HepG2 (cell line): Measurements from ENCODE around the gene CCDC85C. TPM values are rescaled to one million over a fixed set of nuclear protein-coding genes. Genes with fewer than 3 reads are reported as not detected.

ENCODE experiments used
- BRCA1 ChIP-seq: sonication (generic); formaldehyde crosslinking; IDR thresholded peaks from 2 replicates; pipeline ENCODE4 v1.4.0; 2020; ENCODE audit warnings: missing genetic modification reagents
- BRD4 ChIP-seq: sonication (generic); formaldehyde crosslinking; IDR thresholded peaks from 2 replicates; pipeline ENCODE4 v1.4.0; 2020; ENCODE audit warnings: missing genetic modification reagents
- GABPB1 ChIP-seq: IDR thresholded peaks from 2 replicates; pipeline ENCODE4 v1.6.1; 2016; ENCODE audit warnings: mild to moderate bottlenecking, missing genetic modification reagents, moderate library complexity, missing compliant biosample characterization
- KLF16 ChIP-seq, 2 experiments: sonication (generic) in 1 of 2; formaldehyde crosslinking in 1 of 2; IDR thresholded peaks; 2 replicates each; pipeline versions ENCODE4 v1.6.1 to v1.8.0; 2016 to 2023; ENCODE audit warnings: missing genetic modification reagents in 2 of 2, missing compliant biosample characterization in 1 of 2
- MEF2D ChIP-seq: sonication (generic); formaldehyde crosslinking; IDR thresholded peaks from 2 replicates; pipeline ENCODE4 v1.5.1; 2020; ENCODE audit warnings: mild to moderate bottlenecking, missing genetic modification reagents
- MYC ChIP-seq: sonication (generic); formaldehyde crosslinking; IDR thresholded peaks from 2 replicates; pipeline ENCODE4 v1.9.0; 2021; ENCODE audit warnings: missing genetic modification reagents, borderline replicate concordance
- PCBP2 ChIP-seq: fragments of 200-400 bp; formaldehyde crosslinking; optimal IDR thresholded peaks from 2 replicates; pipeline ENCODE3; 2018; ENCODE audit warnings: low read length, low read depth; ENCODE audit not compliant: poor library complexity, severe bottlenecking
- RBM39 ChIP-seq: fragments of 200-400 bp; formaldehyde crosslinking; IDR thresholded peaks from one replicate; pipeline ENCODE4 v1.6.1; 2018; ENCODE audit warnings: antibody characterized with exemption, mild to moderate bottlenecking, low read depth, low read length; ENCODE audit not compliant: poor library complexity, severe bottlenecking
- SMAD3 ChIP-seq: sonication (generic); formaldehyde crosslinking; IDR thresholded peaks from 2 replicates; pipeline ENCODE4 v1.4.0; 2020; ENCODE audit warnings: missing genetic modification reagents
- SMC3 ChIP-seq: IDR thresholded peaks from 2 replicates; pipeline ENCODE4 v1.6.1; 2011; ENCODE audit warnings: low read length, improper control_type of control experiment
- SOX5 ChIP-seq: IDR thresholded peaks from 2 replicates; pipeline ENCODE4 v1.6.1; 2016; ENCODE audit warnings: borderline replicate concordance
- ZBTB38 ChIP-seq: sonication (generic); formaldehyde crosslinking; IDR thresholded peaks from 2 replicates; pipeline ENCODE4 v1.5.1; 2020; ENCODE audit warnings: mild to moderate bottlenecking, missing genetic modification reagents
- ZFP90 ChIP-seq: sonication (generic); formaldehyde crosslinking; IDR thresholded peaks from 2 replicates; pipeline ENCODE4 v1.8.0; 2022; ENCODE audit warnings: missing genetic modification reagents, mild to moderate bottlenecking, inconsistent platforms, borderline replicate concordance
- ZNF33A ChIP-seq: sonication (generic); formaldehyde crosslinking; IDR thresholded peaks from 2 replicates; pipeline ENCODE4 v1.5.1; 2020; ENCODE audit warnings: missing genetic modification reagents, mild to moderate bottlenecking, moderate library complexity, borderline replicate concordance
- ZNF549 ChIP-seq: sonication (generic); formaldehyde crosslinking; IDR thresholded peaks from 2 replicates; pipeline ENCODE4 v1.5.0; 2020; ENCODE audit warnings: missing genetic modification reagents
- ZNF777 ChIP-seq: sonication (generic); formaldehyde crosslinking; IDR thresholded peaks from 2 replicates; pipeline ENCODE4 v1.4.0; 2020; ENCODE audit warnings: missing genetic modification reagents
- ZSCAN9 ChIP-seq: IDR thresholded peaks from 2 replicates; pipeline ENCODE4 v1.6.1; 2016; ENCODE audit warnings: borderline replicate concordance
- polyA plus RNA-seq, 8 experiments: library from polyadenylated mRNA; depleted of rRNA in 3 of 8; stranded (reverse) in 7 of 8; unstranded in 1 of 8; fragments of >200 nt; fragmentation: Illumina TruSeq in 4 of 8; extraction: Trizol in 4 of 8; gene quantifications; 2 replicates each; pipeline versions ENCODE4 v1.2.1 to v1.2.3, GENCODE V29; 2011 to 2016; ENCODE audit warnings: low read depth in 4 of 8, missing spikeins in 1 of 8, mixed read lengths in 1 of 8; ENCODE audit not compliant: insufficient read depth in 1 of 8
- total RNA-seq, 5 experiments: library from RNA; depleted of rRNA; stranded (reverse); fragments of >200 nt; fragmentation: Illumina TruSeq; extraction: Trizol; gene quantifications; 2 replicates each; pipeline ENCODE4 v1.2.3, GENCODE V29; 2016; ENCODE audit warnings: low read depth in 1 of 5
- TF ChIP-seq, protein P1 (sequence below): sonication (generic); formaldehyde crosslinking; IDR thresholded peaks from 2 replicates; pipeline ENCODE4 v1.4.0; 2020; ENCODE audit warnings: missing genetic modification reagents
- TF ChIP-seq, protein P2 (sequence below): sonication (generic); formaldehyde crosslinking; IDR thresholded peaks from 2 replicates; pipeline ENCODE4 v1.5.1; 2020; ENCODE audit warnings: missing genetic modification reagents, mild to moderate bottlenecking, borderline replicate concordance
- TF ChIP-seq, protein P3 (sequence below): sonication (generic); formaldehyde crosslinking; IDR thresholded peaks from 2 replicates; pipeline ENCODE4 v1.4.0; 2020; ENCODE audit warnings: mild to moderate bottlenecking, missing genetic modification reagents
- TF ChIP-seq, protein P4 (sequence below): sonication (generic); formaldehyde crosslinking; IDR thresholded peaks from 2 replicates; pipeline ENCODE4 v1.5.0; 2020; ENCODE audit warnings: missing genetic modification reagents
- TF ChIP-seq, protein P5 (sequence below): sonication (generic); formaldehyde crosslinking; IDR thresholded peaks from 2 replicates; pipeline ENCODE4 v1.8.1; 2023; ENCODE audit warnings: mild to moderate bottlenecking, missing genetic modification reagents
- TF ChIP-seq, protein P6 (sequence below): fragments of 450-650 bp; IDR thresholded peaks from 2 replicates; pipeline ENCODE4 v1.6.1; 2017; ENCODE audit warnings: mild to moderate bottlenecking
- TF ChIP-seq, protein P7 (sequence below): sonication (generic); formaldehyde crosslinking; IDR thresholded peaks from 2 replicates; pipeline ENCODE4 v1.8.1; 2023; ENCODE audit warnings: missing genetic modification reagents, inconsistent platforms, borderline replicate concordance

The CCDC85C gene
- total and polyA plus RNA-seq, 2 of the 13 experiments (the other 11 are each of a cell fraction or from before 2014, with no cell fraction given), result 18.8 to 43.8 TPM

DNA sequence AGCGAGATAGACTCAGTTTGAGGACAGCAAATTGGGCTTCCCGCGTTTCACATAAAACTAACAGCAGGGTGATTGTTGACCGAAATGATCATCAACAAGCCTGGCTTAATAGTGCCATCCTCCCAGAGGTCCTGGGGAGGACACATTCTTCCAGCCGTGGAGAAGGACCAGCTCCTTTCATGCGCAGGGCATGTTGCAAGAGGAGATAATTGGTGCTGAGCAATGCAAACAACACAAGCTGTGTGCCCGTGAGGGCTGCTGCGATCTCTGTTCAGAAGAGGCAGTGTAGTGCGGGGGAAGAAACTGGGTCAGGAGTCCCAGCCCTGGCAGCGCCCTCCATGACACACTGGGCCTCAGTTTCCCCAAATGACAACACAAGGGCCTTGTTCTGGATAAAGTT, 54.3 kb downstream of the CCDC85C start (continued):
- TF ChIP-seq ZBTB38 (CRISPR knock-in tag), result no peak
- no peak for TF ChIP-seq ZSCAN9 (CRISPR knock-in tag)
- peak in 1 of 2 experiments; percentile 55; a peak in 1 of 4 replicates for TF ChIP-seq KLF16 (CRISPR knock-in tag; IDR thresholded peaks at IDR 0.05)
- TF ChIP-seq, protein P1, sequence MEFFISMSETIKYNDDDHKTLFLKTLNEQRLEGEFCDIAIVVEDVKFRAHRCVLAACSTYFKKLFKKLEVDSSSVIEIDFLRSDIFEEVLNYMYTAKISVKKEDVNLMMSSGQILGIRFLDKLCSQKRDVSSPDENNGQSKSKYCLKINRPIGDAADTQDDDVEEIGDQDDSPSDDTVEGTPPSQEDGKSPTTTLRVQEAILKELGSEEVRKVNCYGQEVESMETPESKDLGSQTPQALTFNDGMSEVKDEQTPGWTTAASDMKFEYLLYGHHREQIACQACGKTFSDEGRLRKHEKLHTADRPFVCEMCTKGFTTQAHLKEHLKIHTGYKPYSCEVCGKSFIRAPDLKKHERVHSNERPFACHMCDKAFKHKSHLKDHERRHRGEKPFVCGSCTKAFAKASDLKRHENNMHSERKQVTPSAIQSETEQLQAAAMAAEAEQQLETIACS (CRISPR knock-in tag), result no peak
- TF ChIP-seq MYC (CRISPR knock-in tag), result no peak
- TF ChIP-seq, protein P2, sequence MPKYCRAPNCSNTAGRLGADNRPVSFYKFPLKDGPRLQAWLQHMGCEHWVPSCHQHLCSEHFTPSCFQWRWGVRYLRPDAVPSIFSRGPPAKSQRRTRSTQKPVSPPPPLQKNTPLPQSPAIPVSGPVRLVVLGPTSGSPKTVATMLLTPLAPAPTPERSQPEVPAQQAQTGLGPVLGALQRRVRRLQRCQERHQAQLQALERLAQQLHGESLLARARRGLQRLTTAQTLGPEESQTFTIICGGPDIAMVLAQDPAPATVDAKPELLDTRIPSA (CRISPR knock-in tag), result no peak
- TF ChIP-seq, protein P3, sequence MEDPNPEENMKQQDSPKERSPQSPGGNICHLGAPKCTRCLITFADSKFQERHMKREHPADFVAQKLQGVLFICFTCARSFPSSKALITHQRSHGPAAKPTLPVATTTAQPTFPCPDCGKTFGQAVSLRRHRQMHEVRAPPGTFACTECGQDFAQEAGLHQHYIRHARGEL (CRISPR knock-in tag), result no peak
- TF ChIP-seq ZFP90 (CRISPR knock-in tag), result no peak
- TF ChIP-seq, protein P4, sequence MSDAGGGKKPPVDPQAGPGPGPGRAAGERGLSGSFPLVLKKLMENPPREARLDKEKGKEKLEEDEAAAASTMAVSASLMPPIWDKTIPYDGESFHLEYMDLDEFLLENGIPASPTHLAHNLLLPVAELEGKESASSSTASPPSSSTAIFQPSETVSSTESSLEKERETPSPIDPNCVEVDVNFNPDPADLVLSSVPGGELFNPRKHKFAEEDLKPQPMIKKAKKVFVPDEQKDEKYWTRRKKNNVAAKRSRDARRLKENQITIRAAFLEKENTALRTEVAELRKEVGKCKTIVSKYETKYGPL, result no peak
- TF ChIP-seq ZNF33A (CRISPR knock-in tag), result no peak
- TF ChIP-seq MEF2D, result no peak
- TF ChIP-seq RBM39, result no peak
- no peak for TF ChIP-seq ZNF777 (CRISPR knock-in tag)
- no peak for TF ChIP-seq ZNF549 (CRISPR knock-in tag)
- no peak for TF ChIP-seq PCBP2
- TF ChIP-seq, protein P5, sequence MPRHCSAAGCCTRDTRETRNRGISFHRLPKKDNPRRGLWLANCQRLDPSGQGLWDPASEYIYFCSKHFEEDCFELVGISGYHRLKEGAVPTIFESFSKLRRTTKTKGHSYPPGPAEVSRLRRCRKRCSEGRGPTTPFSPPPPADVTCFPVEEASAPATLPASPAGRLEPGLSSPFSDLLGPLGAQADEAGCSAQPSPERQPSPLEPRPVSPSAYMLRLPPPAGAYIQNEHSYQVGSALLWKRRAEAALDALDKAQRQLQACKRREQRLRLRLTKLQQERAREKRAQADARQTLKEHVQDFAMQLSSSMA (CRISPR knock-in tag), result no peak
- no peak for TF ChIP-seq BRCA1 (CRISPR knock-in tag)
- 0 out of 2 replicates have a peak, but pooled peaks have one; percentile 13 for TF ChIP-seq GABPB1 (CRISPR knock-in tag)
- peak; percentile 43; the same call in 1 of the 2 replicates for TF ChIP-seq SOX5
- 0 out of 2 replicates have a peak, but pooled peaks have one; percentile 26 for TF ChIP-seq SMAD3
- no peak for TF ChIP-seq BRD4 (CRISPR knock-in tag)
- TF ChIP-seq SMC3, result 0 out of 2 replicates have a peak, but pooled peaks have one; percentile 4
- TF ChIP-seq, protein P6, sequence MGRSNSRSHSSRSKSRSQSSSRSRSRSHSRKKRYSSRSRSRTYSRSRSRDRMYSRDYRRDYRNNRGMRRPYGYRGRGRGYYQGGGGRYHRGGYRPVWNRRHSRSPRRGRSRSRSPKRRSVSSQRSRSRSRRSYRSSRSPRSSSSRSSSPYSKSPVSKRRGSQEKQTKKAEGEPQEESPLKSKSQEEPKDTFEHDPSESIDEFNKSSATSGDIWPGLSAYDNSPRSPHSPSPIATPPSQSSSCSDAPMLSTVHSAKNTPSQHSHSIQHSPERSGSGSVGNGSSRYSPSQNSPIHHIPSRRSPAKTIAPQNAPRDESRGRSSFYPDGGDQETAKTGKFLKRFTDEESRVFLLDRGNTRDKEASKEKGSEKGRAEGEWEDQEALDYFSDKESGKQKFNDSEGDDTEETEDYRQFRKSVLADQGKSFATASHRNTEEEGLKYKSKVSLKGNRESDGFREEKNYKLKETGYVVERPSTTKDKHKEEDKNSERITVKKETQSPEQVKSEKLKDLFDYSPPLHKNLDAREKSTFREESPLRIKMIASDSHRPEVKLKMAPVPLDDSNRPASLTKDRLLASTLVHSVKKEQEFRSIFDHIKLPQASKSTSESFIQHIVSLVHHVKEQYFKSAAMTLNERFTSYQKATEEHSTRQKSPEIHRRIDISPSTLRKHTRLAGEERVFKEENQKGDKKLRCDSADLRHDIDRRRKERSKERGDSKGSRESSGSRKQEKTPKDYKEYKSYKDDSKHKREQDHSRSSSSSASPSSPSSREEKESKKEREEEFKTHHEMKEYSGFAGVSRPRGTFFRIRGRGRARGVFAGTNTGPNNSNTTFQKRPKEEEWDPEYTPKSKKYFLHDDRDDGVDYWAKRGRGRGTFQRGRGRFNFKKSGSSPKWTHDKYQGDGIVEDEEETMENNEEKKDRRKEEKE, result no peak
- TF ChIP-seq, protein P7, sequence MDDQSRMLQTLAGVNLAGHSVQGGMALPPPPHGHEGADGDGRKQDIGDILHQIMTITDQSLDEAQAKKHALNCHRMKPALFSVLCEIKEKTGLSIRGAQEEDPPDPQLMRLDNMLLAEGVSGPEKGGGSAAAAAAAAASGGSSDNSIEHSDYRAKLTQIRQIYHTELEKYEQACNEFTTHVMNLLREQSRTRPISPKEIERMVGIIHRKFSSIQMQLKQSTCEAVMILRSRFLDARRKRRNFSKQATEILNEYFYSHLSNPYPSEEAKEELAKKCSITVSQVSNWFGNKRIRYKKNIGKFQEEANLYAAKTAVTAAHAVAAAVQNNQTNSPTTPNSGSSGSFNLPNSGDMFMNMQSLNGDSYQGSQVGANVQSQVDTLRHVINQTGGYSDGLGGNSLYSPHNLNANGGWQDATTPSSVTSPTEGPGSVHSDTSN (CRISPR knock-in tag), result no peak
